Heart right ventricle (tissue), 16 donors: Measurements from ENCODE around the gene GNPTG. TPM values are rescaled to one million over a fixed set of nuclear protein-coding genes. Genes with fewer than 3 reads are reported as not detected.

Experiments
- ATAC-seq, 8 donors: fragments of 200-7000 bp; cut with Tn5 transposase; one replicate each; pipeline ENCODE4 v1.9.1; 2020; ENCODE audit warnings: mild to moderate bottlenecking in 8 of 8, moderate library complexity in 8 of 8, moderate number of reproducible peaks in 1 of 8
- DNase-seq, 2 donors: peaks; one replicate each; pipeline ENCODE4 v3.0.0-alpha.2; 2020
- H3K27ac ChIP-seq, 10 donors: fragments of 200-600 bp; sonication (generic) in 2 of 10; one replicate each; pipeline versions ENCODE4 v1.5.0 to v1.8.0; 2020 to 2022; ENCODE audit warnings: mild to moderate bottlenecking in 3 of 10
- H3K27me3 ChIP-seq, 7 donors: fragments of 200-600 bp; one replicate each; pipeline ENCODE4 v1.8.0; 2021 to 2022; ENCODE audit warnings: mild to moderate bottlenecking in 2 of 7
- H3K36me3 ChIP-seq, 9 donors: fragments of 200-600 bp; sonication (generic) in 1 of 9; one replicate each; pipeline versions ENCODE4 v1.5.0 to v1.8.0; 2020 to 2022; ENCODE audit warnings: mild to moderate bottlenecking in 2 of 9
- H3K4me1 ChIP-seq, 9 donors: fragments of 200-600 bp; sonication (generic) in 1 of 9; one replicate each; pipeline versions ENCODE4 v1.5.0 to v1.8.0; 2020 to 2022; ENCODE audit warnings: mild to moderate bottlenecking in 4 of 9
- H3K4me3 ChIP-seq, 10 donors: fragments of 200-600 bp; sonication (generic) in 2 of 10; one replicate each; pipeline versions ENCODE4 v1.5.0 to v1.8.0; 2020 to 2022; ENCODE audit warnings: mild to moderate bottlenecking in 7 of 10, moderate library complexity in 2 of 10
- H3K9me3 ChIP-seq, 11 donors: fragments of 200-600 bp in 10 of 11; sonication (generic) in 2 of 11; one replicate each; pipeline versions ENCODE4 v1.5.0 to v1.8.0; 2013 to 2022; ENCODE audit warnings: mild to moderate bottlenecking in 2 of 11, control low read depth in 1 of 11, moderate library complexity in 1 of 11
- WGBS, 2 donors: extraction: QIAGEN DNeasy Blood & Tissue Kit; methylation state at CpG; one replicate each; pipeline ENCODE4 v1.1.7; 2013; ENCODE audit warnings: inconsistent platforms in 1 of 2; 5-methylcytosine and 5-hydroxymethylcytosine counted together
- intact Hi-C, 10 donors: fragments of 100-400 bp; cut with DNase I; formaldehyde crosslinking; loops; one replicate each; pipeline versions ENCODE4 v1.11.1 to v1.14.2; 2022
- polyA plus RNA-seq, 2 donors: library from polyadenylated mRNA; stranded (reverse); fragments of 200-250 nt; gene quantifications; one replicate each; pipeline ENCODE4 v1.2.3, GENCODE V29; 2013
- total RNA-seq, 10 donors: library from RNA; stranded (reverse); fragmentation: NEBNext Ultra II Directional in 3 of 10; extraction: Animal tissue kit (Norgen Biotek cat#: 25700) in 3 of 10; gene quantifications; one replicate each; pipeline versions ENCODE4 v1.2.1 to v1.2.4, GENCODE V29; 2021 to 2023
- TF ChIP-seq, protein P1 (sequence below), 9 donors: fragments of 200-600 bp; sonication (generic) in 2 of 9; IDR thresholded peaks; one replicate each; pipeline versions ENCODE4 v1.5.0 to v1.8.0; 2021 to 2022; ENCODE audit warnings: antibody characterized with exemption in 9 of 9, mild to moderate bottlenecking in 5 of 9, moderate library complexity in 1 of 9
- donor health status: Arrhythmogenic right ventricular cardiomyopathy.
- donor health status: ischemic (EF 13 %, LVEDD 7.1; RV severe dilation, severe dysfunction).
- donor health status: healthy with polysubstance abuse.
- donor health status: DM: no; HTN: yes; CAD: no.
- donor health status: DM: no; HTN: no; CAD: no.
- donor health status: ischemic (EF 25% LVEDD 6.9; RV normal size, moderate dysfunction).
- donor health status: ischemic (EF 25% LVEDD 5.7; RV mildly dilated, moderate dysfunction).
- donor health status: healthy.
- donor health status: DM: yes; HTN: yes; CAD: no.
- donor health status: Ischemic cardiomyopathy.
- donor health status: ischemic (EF 35%, LVEDD 5.7; RV mildly dilated, moderate dysfunction).
- donor health status: nonischemic (EF 11% LVEDD 7.7; RV severe dilation, severe dysfunction).
- donor health status: DM: yes; HTN: yes; CAD: no.
- donor health status: PGD.
- donor health status: ischemic (EF 29% LVEDD 5.4; RV normal size, mild dysfunction).
- donor health status: nonischemic (EF 23%, LVEDD 6.1; RV moderate dilation, normal function).

The GNPTG gene
- total and polyA plus RNA-seq, 12 donors, result 24.8 to 56.3 (median 31.8) TPM

DNA sequence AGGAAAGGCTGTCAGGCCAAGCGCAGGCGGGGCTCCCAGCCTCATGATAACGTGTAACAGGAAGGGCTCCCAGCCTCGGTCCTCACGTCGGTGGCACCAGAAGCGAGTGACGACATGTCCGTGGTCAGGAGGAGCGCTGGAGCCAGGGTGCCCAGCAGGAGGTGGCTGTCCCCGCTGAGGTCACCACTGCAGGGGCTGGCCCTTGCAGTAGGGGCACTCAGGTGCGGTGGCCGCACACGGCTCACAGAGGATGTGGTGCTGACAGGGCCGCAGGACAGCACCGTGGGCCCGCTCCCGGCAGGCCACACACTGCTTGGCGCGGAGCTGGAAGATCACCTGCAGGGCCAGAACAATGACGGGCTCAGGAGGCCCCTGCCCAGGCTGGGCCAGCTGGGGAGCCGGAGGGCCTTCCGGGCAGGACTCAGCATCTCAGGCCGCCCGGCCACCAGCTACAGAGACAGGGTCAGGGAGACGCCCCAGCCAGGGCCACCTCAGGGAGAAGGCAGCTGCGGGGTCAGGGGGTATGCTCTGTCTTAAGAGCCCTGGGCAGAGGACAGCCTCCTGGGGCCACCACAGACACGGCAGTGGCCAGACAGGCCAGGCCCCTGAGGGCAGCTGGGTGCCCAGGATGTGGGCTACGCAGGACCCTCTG, 14.5 kb downstream of the GNPTG start:
- Histone ChIP-seq H3K36me3 (peaks cover 0 to 92% (median 35%) of the 10 kb centered on the region in 9 donors), H3K4me1 (no peaks in the 10 kb centered on the region), H3K27me3 (no peaks in the 10 kb centered on the region), H3K27ac (no peak overlapping the region), H3K9me3 (no peaks in the 10 kb centered on the region), H3K4me3 (no peak overlapping the region)
- ATAC-seq, result peak in 2 of 8 donors; percentile 13 to 26
- intact Hi-C loops, result no loop called here
- WGBS, 2 donors, result 87 to 89% methylated on average over 29 of the region's 29 CpGs
- TF ChIP-seq, protein P1, sequence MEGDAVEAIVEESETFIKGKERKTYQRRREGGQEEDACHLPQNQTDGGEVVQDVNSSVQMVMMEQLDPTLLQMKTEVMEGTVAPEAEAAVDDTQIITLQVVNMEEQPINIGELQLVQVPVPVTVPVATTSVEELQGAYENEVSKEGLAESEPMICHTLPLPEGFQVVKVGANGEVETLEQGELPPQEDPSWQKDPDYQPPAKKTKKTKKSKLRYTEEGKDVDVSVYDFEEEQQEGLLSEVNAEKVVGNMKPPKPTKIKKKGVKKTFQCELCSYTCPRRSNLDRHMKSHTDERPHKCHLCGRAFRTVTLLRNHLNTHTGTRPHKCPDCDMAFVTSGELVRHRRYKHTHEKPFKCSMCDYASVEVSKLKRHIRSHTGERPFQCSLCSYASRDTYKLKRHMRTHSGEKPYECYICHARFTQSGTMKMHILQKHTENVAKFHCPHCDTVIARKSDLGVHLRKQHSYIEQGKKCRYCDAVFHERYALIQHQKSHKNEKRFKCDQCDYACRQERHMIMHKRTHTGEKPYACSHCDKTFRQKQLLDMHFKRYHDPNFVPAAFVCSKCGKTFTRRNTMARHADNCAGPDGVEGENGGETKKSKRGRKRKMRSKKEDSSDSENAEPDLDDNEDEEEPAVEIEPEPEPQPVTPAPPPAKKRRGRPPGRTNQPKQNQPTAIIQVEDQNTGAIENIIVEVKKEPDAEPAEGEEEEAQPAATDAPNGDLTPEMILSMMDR (IDR thresholded peaks at IDR 0.05), result no peak
- no peak for DNase-seq

DNA sequence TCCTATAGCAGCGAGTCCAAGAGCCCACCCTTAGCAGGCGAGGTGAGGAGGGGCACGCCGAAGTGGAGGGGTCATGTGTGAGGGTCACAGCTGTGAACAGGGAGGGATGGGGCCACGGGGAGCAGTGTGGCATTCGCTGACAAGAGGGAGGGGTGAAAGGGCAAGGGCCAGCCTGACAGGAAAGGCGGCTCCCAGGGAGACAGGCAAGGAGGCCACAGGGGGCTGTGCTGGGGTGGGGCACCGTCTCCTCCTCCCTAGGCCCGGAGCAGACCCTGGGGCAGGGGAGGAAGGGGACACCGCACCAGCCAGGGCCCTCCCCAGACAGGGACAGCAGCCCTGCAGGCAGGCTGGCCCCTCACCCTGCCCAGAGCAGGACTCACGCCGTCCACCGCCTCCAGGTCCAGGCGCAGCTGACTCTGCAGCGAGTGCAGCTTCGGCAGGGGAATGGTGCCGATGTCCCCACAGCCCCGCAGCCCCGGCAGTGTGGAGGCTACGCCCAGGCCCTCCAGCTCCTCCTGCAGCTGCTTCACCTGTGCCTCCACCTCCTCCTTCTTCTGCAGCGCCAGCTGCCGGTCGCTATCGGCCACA, 15.1 kb downstream of the GNPTG start:
- 88 to 90% methylated on average over 24 of the region's 24 CpGs for WGBS, 2 donors

DNA sequence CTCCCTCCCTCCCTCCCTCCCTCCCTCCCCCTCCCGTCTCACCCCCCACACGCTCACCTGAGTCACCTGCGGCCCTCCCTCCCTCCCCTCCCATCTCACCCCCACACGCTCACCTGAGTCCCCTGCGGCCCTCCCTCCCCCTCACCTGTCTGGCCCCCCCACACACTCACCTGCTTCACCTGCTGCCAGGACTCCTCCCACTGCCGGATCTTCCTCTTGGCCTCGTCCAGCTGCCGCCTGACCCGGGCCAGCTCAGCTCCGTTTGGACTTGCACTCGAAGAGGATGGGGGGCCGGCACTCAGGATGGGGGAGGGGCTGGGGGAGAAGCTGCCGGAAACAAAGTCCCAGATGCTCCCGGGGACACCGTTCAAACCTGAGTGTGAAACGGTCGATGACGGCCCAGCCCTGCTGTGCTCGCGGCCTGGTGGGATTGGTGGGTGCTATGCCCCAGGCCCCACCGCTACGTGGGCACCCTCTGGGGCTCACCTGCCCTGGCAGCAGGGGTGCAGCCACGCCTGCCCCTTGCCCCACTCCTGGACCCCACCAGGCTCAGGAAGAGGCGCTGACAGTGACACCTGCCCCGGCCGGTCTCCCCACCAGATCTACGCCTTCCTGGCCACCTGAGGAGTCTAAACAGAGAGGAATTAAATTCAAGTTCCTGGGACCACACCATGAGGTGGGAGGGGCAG, 15.9 kb downstream of the GNPTG start:
- no peaks in the 10 kb centered on the region for H3K4me1 ChIP-seq
- intact Hi-C loops, result no loop called here
- no peaks in the 10 kb centered on the region for H3K9me3 ChIP-seq
- ATAC-seq, result no peak
- no peak overlapping the region for H3K27ac ChIP-seq
- TF ChIP-seq, protein P1 (IDR thresholded peaks at IDR 0.05), result no peak
- H3K36me3 ChIP-seq, result peaks cover 0 to 83% (median 26%) of the 10 kb centered on the region in 9 donors
- H3K4me3 ChIP-seq, result no peak overlapping the region
- no peak for DNase-seq
- no peaks in the 10 kb centered on the region for H3K27me3 ChIP-seq
- 86 to 87% methylated on average over 23 to 26 of the region's 27 CpGs for WGBS, 2 donors

More for the DNA sequence above, 15.1 kb downstream of the GNPTG start:
- DNase-seq, result peak in 1 of 2 donors; percentile 14
- TF ChIP-seq, protein P1 (IDR thresholded peaks at IDR 0.05), result no peak
- H3K36me3 ChIP-seq, result peaks cover 0 to 91% (median 34%) of the 10 kb centered on the region in 9 donors
- no peak overlapping the region for H3K27ac ChIP-seq
- intact Hi-C loops, result no loop called here
- H3K4me3 ChIP-seq, result no peak overlapping the region
- no peak for ATAC-seq
- no peaks in the 10 kb centered on the region for H3K9me3 ChIP-seq
- no peaks in the 10 kb centered on the region for H3K4me1 ChIP-seq
- no peaks in the 10 kb centered on the region for H3K27me3 ChIP-seq

DNA sequence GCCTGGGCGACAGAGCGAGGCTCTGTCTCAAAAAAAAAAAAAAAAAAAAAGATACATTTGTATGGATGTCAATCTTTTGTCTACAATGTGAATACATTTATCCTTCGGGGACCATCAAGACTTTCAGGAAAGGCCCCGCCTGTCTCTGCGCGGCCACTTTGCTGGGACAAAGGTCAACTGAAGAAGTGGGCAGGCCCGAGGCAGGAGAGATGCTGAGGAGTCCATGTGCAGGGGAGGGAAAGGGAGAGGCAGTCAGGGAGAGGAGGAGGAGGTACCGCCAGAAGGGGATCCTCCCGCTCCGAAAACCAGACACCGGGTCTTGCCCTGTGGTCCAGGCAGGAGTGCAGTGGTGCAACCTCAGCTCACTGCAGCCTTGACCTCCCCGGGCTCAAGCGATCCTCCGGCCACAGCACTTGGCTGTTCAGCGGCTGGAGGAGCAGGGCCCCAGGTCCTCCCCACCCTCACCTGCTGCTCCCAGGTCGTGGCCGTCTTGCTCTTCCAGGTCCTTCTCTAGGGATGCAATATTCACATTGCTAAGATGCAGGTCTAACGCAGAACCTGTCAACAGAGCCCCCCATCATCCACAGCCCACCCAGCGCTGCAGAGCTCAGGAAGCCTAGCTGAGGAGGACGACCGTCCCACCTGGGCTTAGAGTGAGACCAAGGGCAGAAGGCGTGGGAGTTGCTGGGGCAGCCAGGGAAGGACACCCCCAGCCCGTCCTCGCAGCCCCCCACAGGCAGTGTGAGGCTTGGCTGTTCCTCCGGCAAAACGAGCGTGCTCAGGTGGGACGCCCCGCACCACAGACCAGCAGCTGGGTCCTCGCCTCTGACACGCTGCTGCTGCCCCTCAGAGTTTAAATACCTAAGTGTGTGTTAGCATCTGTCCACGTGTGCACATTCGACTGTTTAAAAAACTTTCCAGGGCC, 19.6 kb downstream of the GNPTG start:
- Histone ChIP-seq H3K27me3 (no peaks in the 10 kb centered on the region), H3K27ac (no peak overlapping the region), H3K4me3 (no peak overlapping the region), H3K36me3 (peaks cover 0 to 61% (median 11%) of the 10 kb centered on the region in 9 donors), H3K9me3 (no peaks in the 10 kb centered on the region), H3K4me1 (no peaks in the 10 kb centered on the region)
- TF ChIP-seq, protein P1 (IDR thresholded peaks at IDR 0.05), result no peak
- intact Hi-C loops, result no loop called here
- 88 to 94% methylated on average over 32 of the region's 33 CpGs for WGBS, 2 donors
- ATAC-seq (no peak), DNase-seq (no peak)
